Right lobe of liver (tissue), 4 donors: ENCODE measurements around the gene RRAS2.

ENCODE experiments used
- POLR2A ChIP-seq: fragments of 450-650 bp; IDR thresholded peaks from one replicate; pipeline ENCODE4 v1.6.1; 2017; ENCODE audit warnings: antibody characterized with exemption, mild to moderate bottlenecking
- TF ChIP-seq, protein P1 (sequence below), 4 donors: fragments of 200-600 bp in 3 of 4; fragments of 450-650 bp in 1 of 4; IDR thresholded peaks; one replicate each; pipeline versions ENCODE4 v1.5.1 to v1.8.0; 2016 to 2022; ENCODE audit warnings: antibody characterized with exemption in 4 of 4, mild to moderate bottlenecking in 2 of 4
- donor health status: DM: no; HTN: no; CAD: no.
- donor health status: DM: no; HTN: no; CAD: no.
- donor health status: DM: no; HTN: yes; CAD: no.

DNA sequence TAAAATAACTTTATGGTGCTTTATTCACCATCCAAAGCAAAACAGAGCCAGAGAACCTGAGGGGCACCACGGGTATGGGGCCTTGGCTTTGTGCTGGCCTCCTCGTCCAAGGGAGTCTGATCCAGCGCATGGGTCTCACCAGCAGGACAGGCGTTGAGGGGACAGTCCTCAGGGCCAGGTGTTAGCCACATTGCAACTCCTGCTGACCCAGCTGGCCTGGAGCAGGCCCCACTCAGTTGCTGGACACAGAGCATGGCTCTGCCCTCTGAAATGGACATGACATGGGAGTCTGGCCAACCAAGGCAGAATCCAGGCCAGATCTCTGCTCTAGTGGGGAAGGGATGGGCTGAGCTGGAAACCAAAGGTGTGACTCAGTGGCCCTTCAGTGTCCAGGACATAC lies 116.2 kb downstream of the RRAS2 start:
- TF ChIP-seq, protein P1, sequence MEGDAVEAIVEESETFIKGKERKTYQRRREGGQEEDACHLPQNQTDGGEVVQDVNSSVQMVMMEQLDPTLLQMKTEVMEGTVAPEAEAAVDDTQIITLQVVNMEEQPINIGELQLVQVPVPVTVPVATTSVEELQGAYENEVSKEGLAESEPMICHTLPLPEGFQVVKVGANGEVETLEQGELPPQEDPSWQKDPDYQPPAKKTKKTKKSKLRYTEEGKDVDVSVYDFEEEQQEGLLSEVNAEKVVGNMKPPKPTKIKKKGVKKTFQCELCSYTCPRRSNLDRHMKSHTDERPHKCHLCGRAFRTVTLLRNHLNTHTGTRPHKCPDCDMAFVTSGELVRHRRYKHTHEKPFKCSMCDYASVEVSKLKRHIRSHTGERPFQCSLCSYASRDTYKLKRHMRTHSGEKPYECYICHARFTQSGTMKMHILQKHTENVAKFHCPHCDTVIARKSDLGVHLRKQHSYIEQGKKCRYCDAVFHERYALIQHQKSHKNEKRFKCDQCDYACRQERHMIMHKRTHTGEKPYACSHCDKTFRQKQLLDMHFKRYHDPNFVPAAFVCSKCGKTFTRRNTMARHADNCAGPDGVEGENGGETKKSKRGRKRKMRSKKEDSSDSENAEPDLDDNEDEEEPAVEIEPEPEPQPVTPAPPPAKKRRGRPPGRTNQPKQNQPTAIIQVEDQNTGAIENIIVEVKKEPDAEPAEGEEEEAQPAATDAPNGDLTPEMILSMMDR (IDR thresholded peaks at IDR 0.05): no peak
- TF ChIP-seq POLR2A: no peak
